OCI-LY7 (cell line): Measurements from ENCODE around the gene VAMP8. TPM values are rescaled to one million over a fixed set of nuclear protein-coding genes. Genes with fewer than 3 reads are reported as not detected.

Source experiments
- BruUV-seq: library from RNA; stranded (reverse); fragments of 400-500 nt; replicated peaks from 2 replicates; lab custom pipeline; 2021; lab: Mats Ljungman, UMichigan
- CTCF ChIA-PET: fragments of 300-600 bp; sonication (Branson Sonifier 250); formaldehyde crosslinking; loops from one replicate; lab custom pipeline; 2022; ENCODE audit warnings: antibody characterized with exemption; ENCODE audit not compliant: unreplicated experiment; lab: Charles Lee
- POLR2A ChIA-PET: fragments of 300-600 bp; sonication (Branson Sonifier 250); formaldehyde crosslinking; loops from one replicate; lab custom pipeline; 2022; ENCODE audit warnings: antibody characterized with exemption; lab: Charles Lee
- DNase-seq: peaks from one replicate; pipeline ENCODE4 v3.0.0-alpha.2; 2015; ENCODE audit warnings: low spot score
- H2AFZ ChIP-seq: fragments of 200-600 bp; sonication (generic), shearing (Covaris generic); 2 replicates; pipeline ENCODE4 v1.6.1; 2014; ENCODE audit warnings: mild to moderate bottlenecking, antibody characterized with exemption, low read length, moderate library complexity
- H3K27ac ChIP-seq: fragments of 200-600 bp; sonication (generic); 2 replicates; pipeline ENCODE4 v1.5.1; 2014; ENCODE audit warnings: mixed run types, low read depth, mild to moderate bottlenecking, moderate library complexity, low read length, inconsistent platforms; ENCODE audit not compliant: poor library complexity, severe bottlenecking
- H3K36me3 ChIP-seq: fragments of 200-600 bp; sonication (generic); 2 replicates; pipeline ENCODE4 v1.6.1; 2014; ENCODE audit warnings: mild to moderate bottlenecking, antibody characterized with exemption, low read length, moderate library complexity, mixed read lengths; ENCODE audit not compliant: insufficient read depth
- H3K4me1 ChIP-seq: fragments of 200-600 bp; sonication (generic); 2 replicates; pipeline ENCODE4 v1.5.1; 2014; ENCODE audit warnings: mild to moderate bottlenecking, low read length; ENCODE audit not compliant: insufficient read depth, poor library complexity, severe bottlenecking
- H3K4me2 ChIP-seq: fragments of 200-600 bp; sonication (generic); 2 replicates; pipeline ENCODE4 v1.6.1; 2014; ENCODE audit warnings: mild to moderate bottlenecking, low read length
- H3K4me3 ChIP-seq: fragments of 200-600 bp; sonication (generic); 2 replicates; pipeline ENCODE4 v1.5.1; 2014; ENCODE audit warnings: mild to moderate bottlenecking, low read depth, low read length; ENCODE audit not compliant: poor library complexity, severe bottlenecking
- H3K79me2 ChIP-seq: fragments of 200-600 bp; sonication (generic); 2 replicates; pipeline ENCODE4 v1.6.1; 2016; ENCODE audit warnings: low read depth, mild to moderate bottlenecking, low read length, moderate library complexity, mixed read lengths; ENCODE audit not compliant: insufficient read depth
- H3K9me2 ChIP-seq: fragments of 200-600 bp; sonication (generic); 2 replicates; pipeline ENCODE4 v1.6.1; 2016; ENCODE audit warnings: mild to moderate bottlenecking, low read length, mixed read lengths; ENCODE audit not compliant: insufficient read depth
- H3K9me3 ChIP-seq: fragments of 200-600 bp; sonication (generic); 2 replicates; pipeline ENCODE4 v1.6.1; 2014; ENCODE audit warnings: mild to moderate bottlenecking, mixed run types, low read length, mixed read lengths
- H4K20me1 ChIP-seq: fragments of 200-600 bp; sonication (generic); 2 replicates; pipeline ENCODE4 v1.6.1; 2014; ENCODE audit warnings: mild to moderate bottlenecking, antibody characterized with exemption, low read length, moderate library complexity, mixed read lengths; ENCODE audit not compliant: insufficient read depth
- EZH2phosphoT487 ChIP-seq: fragments of 200-600 bp; sonication (generic); IDR thresholded peaks from 2 replicates; pipeline ENCODE4 v1.6.1; 2018; ENCODE audit warnings: low read depth, borderline replicate concordance, mild to moderate bottlenecking, mixed run types, antibody characterized with exemption, low read length, moderate library complexity, mixed read lengths
- intact Hi-C: fragments of 100-400 bp; cut with micrococcal nuclease; formaldehyde crosslinking; loops from one replicate; pipeline ENCODE4 v1.10.0; 2022; ENCODE audit not compliant: unreplicated experiment
- total RNA-seq, 2 experiments: library from RNA; depleted of rRNA in 1 of 2; stranded (reverse); fragments of >200 nt in 1 of 2; shearing (Covaris generic) in 1 of 2; gene quantifications; 2 replicates each; pipeline ENCODE4 v1.2.3, GENCODE V29; 2014 to 2022
- TF ChIP-seq, protein P1 (sequence below): fragments of 200-600 bp; sonication (generic); conservative IDR thresholded peaks from 2 replicates; pipeline ENCODE4 v1.5.1; 2014; ENCODE audit warnings: mild to moderate bottlenecking, antibody characterized with exemption, low read length, moderate library complexity, mixed read lengths

Gene VAMP8
- total RNA-seq, 2 experiments from 2014 or later, result 112 to 152 TPM

DNA sequence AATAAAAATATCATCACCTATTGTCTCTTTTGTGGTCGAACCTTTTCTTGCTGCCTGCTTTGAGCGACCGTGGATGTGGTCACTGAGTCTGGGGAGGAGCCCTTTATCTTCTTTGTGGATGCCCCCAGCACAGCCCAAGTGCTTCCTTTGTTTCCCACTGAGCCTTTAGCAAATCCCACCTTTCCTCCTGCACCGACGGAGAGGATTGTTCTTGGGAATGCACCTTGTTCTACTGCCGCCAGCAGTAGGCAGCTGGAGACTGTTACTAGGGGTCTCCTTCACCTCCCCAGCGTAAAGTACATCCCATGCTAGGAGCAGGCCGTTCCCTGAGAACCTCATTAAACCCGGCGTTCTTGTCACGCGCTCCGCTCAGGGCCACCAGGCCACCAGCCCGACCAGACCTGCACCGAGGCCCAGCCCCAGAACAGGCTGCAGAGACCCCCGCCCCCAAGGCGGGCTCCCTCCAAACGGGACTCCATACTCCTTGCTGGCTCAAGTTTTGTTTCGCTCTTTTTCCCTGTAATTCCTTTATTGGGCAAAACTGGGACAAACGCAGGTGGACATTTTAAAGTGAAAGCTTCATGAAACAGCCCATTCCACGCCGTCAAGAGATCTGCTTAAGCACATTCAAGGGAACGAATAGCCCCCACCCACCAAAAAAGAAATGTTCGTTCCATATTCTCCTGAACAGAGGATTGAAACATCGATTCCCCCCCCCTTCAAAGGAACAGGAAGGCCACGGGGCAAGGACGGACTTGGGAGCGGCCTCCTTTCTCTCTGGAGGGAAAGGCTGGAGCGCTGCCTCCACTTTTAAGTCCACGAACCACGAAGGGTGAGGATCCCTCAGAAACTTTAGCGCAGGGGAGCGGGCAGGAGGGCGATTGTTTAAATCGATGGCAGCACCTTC is 39.5 kb upstream of the VAMP8 start:
- CTCF ChIA-PET, result interaction anchor here (0.6 to 1.0 kb wide), 3 partner anchors 78 to 210 kb away, joined by 3 to 7 read pairs (median 5); no protein-coding TSS in a partner anchor
- DNase-seq, result peak; percentile 67
- Histone ChIP-seq H2AFZ (peak overlapping the region; percentile 46; the same call in 1 of the 2 replicates), H3K4me2 (peak overlapping the region; percentile 86), H4K20me1 (peaks cover 31% of the 10 kb centered on the region), H3K4me3 (peak overlapping the region; percentile 100), H3K4me1 (peaks cover 35% of the 10 kb centered on the region), H3K27ac (peak overlapping the region; percentile 88), H3K9me3 (no peaks in the 10 kb centered on the region), H3K9me2 (no peaks in the 10 kb centered on the region), H3K36me3 (peaks cover 38% of the 10 kb centered on the region), H3K79me2 (peaks cover 55% of the 10 kb centered on the region)
- intact Hi-C loops, result loop anchor here (1.0 to 5.0 kb wide), 3 partner anchors 78 to 211 kb away; partner anchors contain the start of genes TGOLN2 and USP39
- no peak for TF ChIP-seq EZH2phosphoT487
- TF ChIP-seq, protein P1, sequence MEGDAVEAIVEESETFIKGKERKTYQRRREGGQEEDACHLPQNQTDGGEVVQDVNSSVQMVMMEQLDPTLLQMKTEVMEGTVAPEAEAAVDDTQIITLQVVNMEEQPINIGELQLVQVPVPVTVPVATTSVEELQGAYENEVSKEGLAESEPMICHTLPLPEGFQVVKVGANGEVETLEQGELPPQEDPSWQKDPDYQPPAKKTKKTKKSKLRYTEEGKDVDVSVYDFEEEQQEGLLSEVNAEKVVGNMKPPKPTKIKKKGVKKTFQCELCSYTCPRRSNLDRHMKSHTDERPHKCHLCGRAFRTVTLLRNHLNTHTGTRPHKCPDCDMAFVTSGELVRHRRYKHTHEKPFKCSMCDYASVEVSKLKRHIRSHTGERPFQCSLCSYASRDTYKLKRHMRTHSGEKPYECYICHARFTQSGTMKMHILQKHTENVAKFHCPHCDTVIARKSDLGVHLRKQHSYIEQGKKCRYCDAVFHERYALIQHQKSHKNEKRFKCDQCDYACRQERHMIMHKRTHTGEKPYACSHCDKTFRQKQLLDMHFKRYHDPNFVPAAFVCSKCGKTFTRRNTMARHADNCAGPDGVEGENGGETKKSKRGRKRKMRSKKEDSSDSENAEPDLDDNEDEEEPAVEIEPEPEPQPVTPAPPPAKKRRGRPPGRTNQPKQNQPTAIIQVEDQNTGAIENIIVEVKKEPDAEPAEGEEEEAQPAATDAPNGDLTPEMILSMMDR, result 0 out of 2 replicates have a peak, but pooled peaks have one; percentile 42
- TSS peak; percentile 87 for BruUV-seq
- POLR2A ChIA-PET, result interaction anchor here (0.5 to 6.7 kb wide), 15 partner anchors 8 to 211 kb away, joined by 3 to 48 read pairs (median 5); partner anchors contain the start of genes C2orf68, GGCX, SH2D6 and TGOLN2

DNA sequence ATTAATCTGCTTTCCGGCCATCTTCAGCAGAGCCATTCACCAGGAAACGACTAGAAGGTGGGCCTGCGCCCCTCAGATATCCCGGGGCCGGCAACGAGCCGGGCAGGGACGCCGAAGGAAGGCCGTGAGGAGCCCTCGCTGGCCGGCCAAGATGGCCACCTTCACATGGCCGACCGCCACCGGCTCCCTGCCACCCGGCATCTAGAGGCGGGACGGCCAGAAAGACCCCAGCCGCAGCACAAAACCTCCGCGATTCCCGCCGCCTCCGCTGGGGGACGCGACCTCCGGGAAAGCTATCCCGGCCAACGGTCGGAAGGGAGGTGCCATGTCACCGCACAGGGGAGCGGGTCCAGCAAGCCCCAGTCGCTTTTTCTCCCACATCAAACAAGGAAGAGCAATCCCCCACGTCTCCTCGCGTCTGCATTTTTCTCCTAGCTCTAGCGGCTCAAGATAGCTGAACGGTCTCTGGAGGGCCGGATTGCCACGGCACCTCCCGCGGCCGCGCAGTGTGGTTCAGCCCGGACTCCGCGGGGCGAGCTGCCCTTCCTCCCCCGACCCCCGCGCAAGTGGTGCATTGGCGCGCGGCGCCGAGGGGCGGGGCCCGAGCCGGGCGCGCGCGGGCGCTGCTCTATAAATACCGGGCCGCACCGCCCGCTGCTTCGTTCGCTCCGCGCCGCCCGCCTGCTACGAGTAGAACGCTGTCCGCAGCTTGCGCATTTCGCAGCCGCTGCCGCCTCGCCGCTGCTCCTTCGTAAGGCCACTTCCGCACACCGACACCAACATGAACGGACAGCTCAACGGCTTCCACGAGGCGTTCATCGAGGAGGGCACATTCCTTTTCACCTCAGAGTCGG is 38.7 kb upstream of the VAMP8 start, which contains the start of gene MAT2A:
TSS of gene MAT2A (plus strand) at position 662 of the 854 bp plus-strand sequence. CDS start at position 782, 120 bp downstream.
- BruUV-seq, result no TSS peak
- H3K36me3 ChIP-seq, result peaks cover 47% of the 10 kb centered on the region
- peaks cover 60% of the 10 kb centered on the region for H3K79me2 ChIP-seq
- intact Hi-C loops, result loop anchor here (1.0 to 5.0 kb wide), 5 partner anchors 23 to 212 kb away; partner anchors contain the start of genes GGCX, TGOLN2 and USP39
- ChIA-PET POLR2A (interaction anchor here (0.6 to 6.7 kb wide), 26 partner anchors 9 to 775 kb away, joined by 3 to 48 read pairs (median 4); partner anchors contain the start of genes C2orf68, GGCX, RNF181 and SH2D6), CTCF (interaction anchor here (0.6 to 1.0 kb wide), 4 partner anchors 120 to 211 kb away, joined by 3 to 7 read pairs (median 6); partner anchors contain the start of gene TGOLN2)
- peak within 1 kb of the TSS; percentile 100 for H3K4me3 ChIP-seq
- peaks cover 31% of the 10 kb centered on the region for H4K20me1 ChIP-seq
- H2AFZ ChIP-seq, result peak within 1 kb of the TSS; percentile 46; the same call in 1 of the 2 replicates
- H3K27ac ChIP-seq, result peak within 1 kb of the TSS; percentile 88
- TF ChIP-seq, protein P1, result peak; percentile 78
- no peak for TF ChIP-seq EZH2phosphoT487
- peak within 1 kb of the TSS; percentile 86 for H3K4me2 ChIP-seq
- H3K9me3 ChIP-seq, result no peaks in the 10 kb centered on the region
- DNase-seq, result peak; percentile 95
- H3K4me1 ChIP-seq, result peaks cover 37% of the 10 kb centered on the region
- no peaks in the 10 kb centered on the region for H3K9me2 ChIP-seq
